ENCODE data around the gene NDST4.

Gene NDST4

GRCh38 chr4:114782415-114783214, 330.8 kb downstream of the NDST4 start:
- DNase-seq = no peak

- no peak for DNase-seq
Measured at GRCh38 chr4:114780205-114780604, 333.2 kb downstream of the NDST4 start.

Data from activated CD8-positive, alpha-beta memory T cell treated with anti-CD3 and anti-CD28 coated beads for 24 hours (primary cell).